GM18520 (cell line): ENCODE results near the gene NEK6.
"Not testable (repeated sequence)": the region's sequence is repeated elsewhere in the genome, so short reads cannot be mapped to it uniquely, and the experiment has no call there.

Experiments used
- ATAC-seq: cut with Tn5 transposase; IDR thresholded peaks from one replicate; pipeline ENCODE4 v1.9.1; 2021; ENCODE audit not compliant: unreplicated experiment

The NEK6 gene

DNA sequence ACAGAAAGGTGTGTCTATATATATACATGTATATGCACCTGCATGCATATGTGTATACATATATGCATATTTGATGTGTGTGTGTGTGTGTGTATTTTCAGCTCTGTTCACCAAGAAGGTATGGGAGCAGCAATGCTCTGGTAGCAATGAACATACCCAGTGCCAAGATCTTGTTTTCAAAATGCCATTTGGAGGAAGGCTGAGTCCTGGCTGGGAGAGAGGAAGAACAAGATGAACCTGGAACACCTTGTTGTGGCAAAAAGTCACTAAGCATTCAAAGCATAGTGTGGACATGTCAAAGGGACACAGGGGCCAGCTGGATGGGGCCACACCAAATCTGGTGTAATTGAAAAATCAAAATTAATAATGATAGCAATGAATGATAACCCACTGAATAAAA lies 31.8 kb upstream of the NEK6 start:
- ATAC-seq, result no peak

DNA sequence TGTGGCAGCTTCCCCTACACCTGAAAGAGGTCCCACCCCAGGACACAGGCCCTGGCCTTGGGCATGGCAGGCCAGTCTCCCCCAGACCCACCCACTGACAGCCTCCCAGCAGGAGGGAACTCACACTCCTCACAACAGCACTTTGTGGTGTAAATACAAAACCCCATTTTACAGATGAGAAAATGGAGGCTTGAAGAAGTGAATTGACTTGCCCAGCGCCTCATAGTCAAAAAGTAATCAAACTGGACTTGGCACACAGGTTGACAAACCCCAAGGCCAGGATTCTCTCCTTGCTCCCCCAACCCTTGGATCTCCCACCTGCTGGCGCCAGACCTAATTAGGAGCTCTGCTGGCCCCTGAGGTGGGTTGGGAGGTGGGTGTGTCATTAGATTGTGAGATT lies 29.2 kb upstream of the NEK6 start:
- no peak for ATAC-seq

DNA sequence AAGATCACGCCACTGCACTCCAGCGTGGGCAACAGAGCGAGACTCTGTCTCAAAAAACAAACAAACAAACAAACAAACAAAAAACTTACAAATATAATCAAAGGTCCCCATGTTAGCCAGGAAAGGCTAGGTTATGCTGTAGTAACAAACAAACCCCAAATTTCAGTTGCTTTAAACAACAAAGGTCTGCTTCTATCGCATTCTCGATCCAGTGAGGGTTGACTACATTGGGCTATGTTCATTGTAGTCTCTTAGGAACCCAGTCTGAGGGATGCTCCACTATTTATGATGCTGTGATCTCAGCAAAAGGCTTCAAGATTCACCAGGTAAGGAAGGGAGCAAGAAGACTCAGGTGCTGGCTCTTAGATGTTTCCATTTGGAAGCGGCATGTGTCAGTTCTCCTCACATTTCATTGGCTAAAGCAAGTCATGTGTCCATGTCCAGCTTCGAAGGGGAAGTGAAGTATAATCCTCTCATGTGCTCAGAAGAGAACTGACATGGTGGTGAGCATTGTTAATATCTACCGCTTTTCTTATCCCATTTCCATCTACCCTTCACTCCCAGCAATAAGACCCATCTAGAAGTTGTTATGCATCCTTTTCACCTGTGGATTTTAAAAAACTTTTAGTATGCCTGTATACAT lies 26.5 kb upstream of the NEK6 start:
- no peak for ATAC-seq

DNA sequence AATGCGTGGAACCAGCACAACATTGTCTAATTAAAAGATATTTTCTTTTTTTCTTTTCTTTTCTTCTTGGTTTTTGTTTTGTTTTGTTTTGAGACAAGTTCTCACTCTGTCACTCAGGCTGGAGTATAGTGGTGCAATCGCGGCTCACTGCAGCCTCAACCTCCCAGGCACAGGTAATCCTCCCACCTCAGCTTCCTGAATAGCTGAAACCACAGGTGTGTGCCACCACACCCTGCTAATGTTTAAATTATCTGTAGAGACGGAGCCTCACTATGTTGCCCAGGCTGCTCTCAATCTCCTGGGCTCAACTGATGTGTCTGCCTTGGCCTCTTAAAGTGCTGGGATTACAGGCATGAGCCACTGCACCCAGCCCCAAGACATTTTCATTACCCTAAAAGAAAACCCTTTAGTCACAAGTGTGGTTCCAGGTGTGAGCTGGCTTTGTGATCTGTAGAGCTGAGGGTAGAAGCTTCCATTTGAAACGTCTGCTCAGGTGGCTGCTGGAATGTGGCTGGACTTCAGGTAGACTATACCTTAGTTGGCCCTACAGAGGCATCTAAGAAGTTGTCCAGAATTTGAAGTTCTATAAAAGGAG lies 19.1 kb upstream of the NEK6 start:
- no peak for ATAC-seq

DNA sequence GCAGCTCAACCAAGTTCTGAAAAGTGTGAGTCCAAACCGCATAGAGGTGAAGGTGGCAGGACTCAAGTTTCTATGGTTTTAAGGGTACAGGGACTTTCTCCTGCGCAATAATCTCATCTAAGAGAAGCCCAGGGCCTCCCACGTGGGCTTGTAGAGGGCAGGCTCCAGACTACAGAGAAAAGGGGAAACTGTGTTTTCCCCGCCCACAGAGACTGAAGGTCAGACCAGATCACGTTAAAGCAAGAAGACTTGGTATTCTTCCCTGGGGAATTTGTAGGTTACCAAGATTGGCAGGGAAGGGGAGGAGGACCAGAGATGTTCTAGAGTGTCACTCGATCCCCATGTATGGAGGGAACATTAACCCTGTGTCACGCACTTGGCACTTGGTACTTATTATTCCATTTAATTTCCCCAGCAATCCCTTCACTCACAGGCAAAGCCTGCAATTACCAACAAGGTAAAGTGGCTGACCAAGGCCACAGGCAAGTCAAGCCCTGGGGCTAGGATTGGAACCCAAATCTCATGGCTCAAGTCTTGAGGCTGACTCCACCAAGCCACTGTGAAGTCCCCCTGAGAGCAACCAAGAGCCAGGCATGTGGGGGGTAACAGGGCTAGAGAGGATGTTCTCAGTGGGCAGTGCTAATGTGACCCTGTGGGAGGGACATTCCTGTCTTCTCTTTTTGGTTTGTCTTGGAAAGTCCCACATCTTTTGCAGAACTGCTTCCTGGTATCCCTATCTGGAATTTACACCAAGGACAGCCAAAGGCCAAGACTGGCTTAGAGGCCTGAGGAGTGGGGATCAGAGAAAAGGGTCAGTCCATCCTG lies 18.3 kb upstream of the NEK6 start:
- peak; percentile 71 for ATAC-seq

DNA sequence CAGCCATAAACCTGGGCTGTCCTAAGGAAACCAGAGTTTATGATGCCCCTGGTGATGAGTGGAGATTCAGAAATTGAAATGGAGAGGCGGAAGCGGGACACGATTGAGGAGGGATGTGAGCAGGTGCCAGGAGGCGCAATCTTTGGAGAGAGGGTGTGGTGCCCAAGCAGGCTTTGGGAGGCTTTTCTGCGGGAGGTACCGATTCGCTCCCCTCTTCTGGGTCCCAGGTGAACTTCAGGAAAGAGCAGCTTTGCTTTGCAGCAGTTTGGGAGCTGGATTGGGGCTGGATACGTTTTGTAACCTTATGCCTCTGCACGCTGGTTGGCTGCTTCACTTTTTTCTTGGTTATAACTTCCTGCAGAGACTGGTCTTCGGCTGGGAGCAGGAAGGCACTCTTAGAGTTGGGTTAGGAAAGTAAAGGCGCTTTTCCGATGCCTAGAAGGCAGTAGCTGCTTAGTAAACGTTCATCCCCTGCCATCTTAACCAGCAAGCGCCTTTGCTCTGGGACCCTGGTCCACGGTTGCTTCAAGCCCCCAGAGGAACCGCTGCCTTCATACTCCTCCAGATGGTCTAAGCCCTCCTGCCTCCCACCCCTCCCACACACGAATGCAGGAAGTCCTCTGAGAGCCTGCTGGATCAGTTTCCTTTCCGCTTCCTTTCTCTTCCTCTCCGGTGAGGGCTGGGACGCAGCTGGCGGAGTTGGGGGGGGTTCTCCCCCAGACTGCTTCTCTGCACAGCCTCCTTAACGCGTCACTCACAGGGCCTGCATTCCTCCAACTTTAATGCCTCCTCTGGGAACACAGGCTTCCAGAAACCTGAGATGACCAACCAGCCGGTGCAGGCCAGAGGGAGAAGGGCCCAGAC lies 15.2 kb upstream of the NEK6 start:
- ATAC-seq, result no peak

DNA sequence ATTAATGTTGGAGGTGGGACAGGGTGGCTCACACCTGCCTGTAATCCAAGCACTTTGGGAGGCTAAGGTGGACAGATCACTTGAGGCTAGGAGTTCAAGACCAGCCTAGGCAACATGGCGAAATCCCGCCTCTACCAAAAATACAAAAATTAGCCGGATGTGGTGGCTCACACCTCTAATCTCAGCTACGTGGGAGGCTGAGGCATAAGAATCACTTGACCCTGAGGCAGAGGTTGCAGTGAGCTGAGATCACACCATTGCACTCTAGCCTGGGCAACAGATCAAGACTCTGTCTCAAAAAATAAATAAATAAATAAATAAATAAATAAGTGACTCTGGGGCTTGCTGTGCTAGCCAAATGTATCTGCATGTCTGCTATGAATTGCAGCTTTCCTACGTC lies 10.4 kb upstream of the NEK6 start:
- not testable (repeated sequence) for ATAC-seq

DNA sequence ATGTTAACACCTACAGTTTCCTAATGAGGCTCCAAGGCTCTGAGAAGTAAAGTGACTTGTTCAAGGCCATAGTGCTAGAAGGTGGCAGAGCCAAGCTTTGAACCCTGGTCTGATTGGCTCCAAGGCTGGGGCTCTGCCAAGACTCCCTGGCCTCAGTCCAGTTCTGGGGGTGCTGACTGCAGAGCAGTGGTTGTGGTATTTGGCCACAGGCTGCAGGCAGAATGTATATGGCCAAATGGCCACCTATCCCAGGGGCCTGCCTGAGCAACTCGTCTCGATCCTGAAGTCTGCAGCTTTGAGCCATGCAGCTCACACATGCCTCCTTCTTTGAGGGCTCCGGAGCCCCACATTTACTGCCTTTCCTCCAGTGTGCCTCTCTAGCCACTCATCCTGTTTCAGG lies 9.7 kb upstream of the NEK6 start:
- ATAC-seq, result no peak

DNA sequence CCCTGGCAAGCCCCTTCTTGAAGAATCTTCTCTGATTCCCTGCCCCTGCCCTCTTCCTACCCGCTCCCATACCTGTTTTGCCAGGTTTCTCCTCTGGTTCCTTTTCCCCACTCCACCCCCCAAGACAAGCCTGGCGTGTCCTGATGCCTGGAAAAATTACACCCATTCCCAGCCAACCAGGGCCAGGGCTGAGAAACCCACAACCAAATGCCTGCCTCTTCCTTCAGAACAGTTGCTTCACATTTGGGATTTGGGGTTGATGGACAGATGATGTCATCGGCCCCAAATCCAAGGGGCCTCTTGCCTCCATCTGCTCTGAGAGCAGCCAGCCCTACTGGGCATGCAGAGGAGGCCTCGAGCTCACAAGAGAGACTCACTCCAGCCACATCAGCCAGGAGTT lies 8.8 kb upstream of the NEK6 start:
- ATAC-seq, result no peak

DNA sequence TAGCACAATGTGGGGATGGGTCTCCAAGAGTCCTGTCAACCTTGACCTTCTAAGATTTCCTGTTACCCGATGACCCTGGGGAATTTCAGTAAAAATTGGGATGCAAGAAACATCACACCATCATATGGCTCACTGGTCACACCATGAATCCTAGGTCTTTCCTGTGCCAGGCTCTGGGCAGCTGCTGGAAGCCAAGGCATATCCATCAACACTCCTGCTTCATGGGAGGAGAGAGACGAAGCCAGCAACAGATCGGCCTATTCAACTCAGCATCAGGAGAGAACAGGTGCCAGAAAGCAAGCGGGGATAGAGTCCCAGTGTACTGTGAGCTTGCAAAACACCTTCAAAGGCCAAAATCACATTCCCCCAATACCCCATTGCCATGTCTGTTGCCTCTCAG lies 6.5 kb upstream of the NEK6 start:
- no peak for ATAC-seq

DNA sequence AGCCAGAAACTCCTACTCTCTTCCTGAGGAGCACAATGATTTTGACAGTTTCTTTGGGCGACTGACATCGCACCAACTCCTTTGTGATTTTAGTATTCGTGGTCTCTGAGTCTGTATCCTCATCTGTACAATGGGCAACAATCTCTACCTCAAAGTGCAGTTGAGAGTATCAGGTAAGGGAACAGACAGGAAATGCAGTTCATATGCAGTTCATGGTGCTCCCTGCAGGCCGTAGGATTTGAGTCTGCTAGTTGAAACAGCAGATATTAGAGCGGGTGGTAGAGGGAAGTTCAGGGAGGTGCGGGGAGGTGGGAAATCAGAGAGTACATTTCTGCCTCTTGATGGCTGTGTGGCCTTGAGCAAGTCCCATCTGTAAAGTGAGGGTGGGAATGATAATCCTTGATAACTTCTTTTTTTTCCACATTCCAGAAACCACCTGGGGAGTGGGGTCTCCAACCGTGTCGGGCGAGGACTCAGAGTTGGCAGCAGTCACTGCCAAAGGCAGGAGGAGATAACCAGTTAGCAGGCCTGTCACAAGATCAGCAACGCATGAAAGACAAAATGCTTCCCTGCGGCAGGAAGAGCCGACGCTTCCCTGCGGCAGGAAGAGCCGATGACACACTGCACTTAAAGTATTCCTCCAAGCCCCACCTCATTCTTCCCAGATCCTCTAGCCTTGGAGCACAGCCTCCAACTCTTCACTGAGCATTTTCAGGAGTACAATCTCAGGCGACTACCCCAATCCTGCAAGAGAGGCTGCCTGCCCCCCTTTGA lies 6.0 kb upstream of the NEK6 start:
- no peak for ATAC-seq

DNA sequence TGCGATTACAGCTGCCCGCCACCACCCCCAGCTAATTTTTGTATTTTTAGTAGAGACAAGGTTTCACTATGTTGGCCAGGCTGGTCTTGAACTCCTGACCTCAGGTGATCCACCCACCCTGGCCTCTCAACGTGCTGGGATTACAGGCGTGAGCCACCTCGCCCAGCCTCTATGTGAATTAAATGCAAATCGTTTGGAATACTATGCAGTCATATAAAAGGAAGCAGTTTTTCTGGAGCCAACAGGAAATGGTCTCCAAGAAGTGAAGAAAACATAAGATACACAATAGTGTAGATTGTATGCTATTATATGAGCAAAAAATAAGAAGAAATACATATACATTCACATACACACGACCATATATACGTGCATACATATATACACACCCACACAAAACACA lies 4.9 kb upstream of the NEK6 start:
- ATAC-seq, result not testable (repeated sequence)

DNA sequence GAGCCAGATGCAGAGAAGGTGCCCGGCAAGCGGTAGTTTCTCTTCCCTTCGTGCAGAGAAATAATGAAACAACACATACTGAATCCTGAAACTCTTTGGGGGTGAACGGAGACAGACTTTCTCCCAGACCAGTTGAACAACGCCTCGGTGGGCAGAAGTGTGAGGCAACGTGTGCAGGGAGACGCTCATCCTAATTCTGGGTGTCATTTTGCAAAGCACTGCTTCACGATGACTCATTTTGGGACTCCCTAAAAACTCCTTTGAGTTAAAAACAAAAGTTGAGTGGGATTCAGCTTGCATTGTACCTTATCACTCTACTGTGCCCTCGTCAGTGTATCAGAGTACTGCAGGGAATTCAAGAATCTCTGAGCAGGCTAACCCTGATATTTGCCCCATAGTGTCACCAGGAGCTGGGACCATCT lies 3.5 kb upstream of the NEK6 start:
- peak; percentile 68 for ATAC-seq

DNA sequence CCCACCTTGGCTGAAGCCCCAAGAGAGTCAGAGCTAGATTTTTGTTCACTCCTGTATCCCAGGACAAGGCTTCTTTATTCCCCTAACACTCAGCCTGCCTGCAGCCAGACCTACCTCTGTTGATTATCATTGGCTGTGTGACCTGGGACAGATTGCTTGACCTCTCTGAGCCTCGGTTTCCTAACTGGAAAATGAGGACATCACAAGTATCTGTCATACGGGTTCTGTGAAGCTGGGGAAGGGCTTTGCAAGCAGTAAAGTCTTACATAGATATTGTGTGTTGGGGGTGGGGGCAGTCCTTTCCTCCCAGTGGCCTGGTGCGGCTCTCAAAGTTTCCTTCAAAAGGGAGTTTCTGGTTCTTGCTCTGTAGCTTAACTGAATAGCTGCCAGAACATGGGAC lies 2.5 kb upstream of the NEK6 start:
- no peak for ATAC-seq

DNA sequence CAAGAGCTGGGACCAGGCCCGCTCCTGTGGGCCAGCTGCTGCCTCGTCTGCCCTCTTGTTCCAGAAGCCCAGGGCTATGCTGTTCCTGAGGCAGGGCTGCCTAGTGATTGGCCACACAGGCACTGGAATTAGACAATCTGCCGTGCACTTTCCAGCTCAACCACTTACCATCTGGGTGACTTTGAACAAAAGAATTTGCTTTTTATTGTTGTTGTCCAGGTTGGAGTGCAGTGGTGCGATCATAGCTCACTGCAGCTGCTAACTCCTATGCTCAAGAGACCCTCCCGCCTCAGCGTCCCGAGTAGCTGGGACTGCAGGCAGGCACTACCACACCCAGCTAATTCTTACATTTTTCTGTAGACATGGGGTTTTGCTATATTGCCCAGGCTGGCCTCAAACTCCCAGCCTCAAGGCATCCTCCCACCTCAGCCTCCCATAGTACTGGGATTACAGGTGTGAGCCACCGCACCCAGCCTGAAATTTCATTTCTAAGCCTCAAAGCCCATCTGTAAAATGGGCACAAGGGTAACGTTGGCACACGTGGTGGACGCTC lies 1.2 kb upstream of the NEK6 start:
- no peak for ATAC-seq

DNA sequence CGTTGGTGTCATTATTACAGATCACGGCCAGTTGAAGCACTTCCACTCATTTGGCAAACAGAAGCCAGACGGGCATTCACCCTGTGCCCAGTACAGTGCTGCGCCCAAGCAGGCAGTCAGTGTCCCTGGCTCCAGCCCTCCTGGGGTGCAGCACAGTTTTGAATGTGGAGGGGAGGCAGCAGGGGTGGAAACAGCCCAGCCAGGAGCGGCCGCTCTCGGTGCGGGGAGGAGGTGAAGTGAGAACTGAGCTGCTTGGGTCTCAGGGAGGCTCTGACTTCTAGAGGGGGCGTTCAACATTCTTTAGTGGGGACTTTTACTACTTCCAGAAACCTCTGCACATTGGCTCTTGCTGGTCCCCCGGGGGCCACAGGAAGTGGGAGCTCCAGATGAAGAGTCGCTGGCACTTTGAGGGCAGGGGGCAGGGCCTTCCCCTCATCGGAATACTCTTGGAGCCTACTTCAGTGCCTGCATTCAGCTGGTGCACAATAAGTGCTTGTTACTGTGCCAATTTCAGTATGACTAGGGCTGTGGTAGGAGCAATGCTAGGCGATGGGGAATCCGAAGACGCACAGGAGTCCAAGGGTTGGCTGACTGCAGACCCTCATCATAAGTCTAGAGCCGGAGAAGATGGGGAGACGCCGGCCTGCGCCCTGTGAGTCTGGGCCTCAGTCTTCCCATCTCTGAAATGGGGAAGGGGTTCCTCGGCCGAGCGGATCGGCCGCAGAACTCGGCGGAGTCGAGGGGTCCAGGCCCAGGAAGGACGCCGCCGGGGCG lies 492 bp upstream of the NEK6 start:
- no peak for ATAC-seq

DNA sequence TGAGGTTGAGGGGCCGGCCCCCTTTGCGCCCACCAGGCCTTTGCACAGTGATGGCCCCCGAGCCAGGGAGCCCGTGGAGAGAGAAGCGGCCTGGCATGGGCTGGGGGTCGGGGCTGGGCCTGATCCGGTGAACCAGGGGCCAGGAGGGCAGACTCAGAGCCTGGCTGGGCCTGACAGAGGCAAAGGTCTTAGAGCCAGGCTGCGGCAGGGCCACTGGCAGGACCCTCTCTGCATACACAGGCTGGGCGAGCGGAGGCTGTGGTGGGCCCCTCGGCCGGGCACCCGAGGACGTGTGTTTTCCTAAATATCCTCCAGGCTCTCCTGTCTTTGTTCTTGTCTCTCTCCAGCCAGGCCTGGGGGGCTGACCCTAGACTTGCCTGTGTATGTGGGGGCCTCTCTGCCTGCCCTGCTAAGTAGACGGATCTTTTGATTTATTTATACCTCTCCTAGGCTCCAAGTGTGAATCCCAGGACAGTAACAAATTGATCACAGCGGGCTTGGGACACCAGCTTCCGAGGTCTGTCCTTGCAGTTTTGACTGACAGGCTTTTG lies 933 bp downstream of the NEK6 start:
- no peak for ATAC-seq

DNA sequence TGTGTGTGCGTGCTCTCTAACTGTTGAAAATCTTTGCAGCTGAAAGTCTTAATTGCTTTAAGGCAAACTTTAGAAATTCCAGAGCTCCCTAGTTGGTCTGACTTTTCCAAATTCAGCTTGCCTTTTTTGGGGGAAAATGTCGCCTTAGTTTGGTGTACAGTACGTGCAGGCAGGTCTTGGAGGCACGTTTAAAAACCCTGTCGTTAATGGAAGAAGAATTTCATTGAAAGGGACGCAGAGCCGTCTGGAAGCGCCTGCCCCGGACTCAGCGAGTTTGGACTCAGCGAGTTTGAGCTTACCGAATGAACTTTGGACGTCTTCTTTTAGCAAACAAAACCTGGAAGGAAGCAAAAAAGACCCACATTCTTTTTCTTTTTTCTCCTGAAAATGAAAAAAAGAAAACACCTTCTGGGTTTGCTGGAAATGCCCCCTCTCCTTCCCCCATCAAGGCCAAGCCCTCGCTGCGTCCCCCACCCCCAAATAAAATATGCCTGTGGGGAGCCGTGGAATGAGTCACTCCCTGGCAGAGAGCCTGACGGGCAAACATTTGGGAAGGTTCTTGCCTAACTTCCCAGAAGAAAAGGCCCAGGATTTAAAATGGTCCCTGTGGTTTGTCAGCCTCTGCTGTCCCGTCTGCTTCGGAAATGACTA lies 1.5 kb downstream of the NEK6 start:
- no peak for ATAC-seq
